Thoracic aorta endothelial cell (primary cell): ENCODE results near the gene RNF222. TPM values are rescaled to one million over a fixed set of nuclear protein-coding genes. Genes with fewer than 3 reads are reported as not detected.

Experiments used
- total RNA-seq: library from RNA; depleted of rRNA; stranded (reverse); fragments of >200 nt; gene quantifications from 2 replicates; pipeline ENCODE4 v1.2.3, GENCODE V29; 2012

The RNF222 gene
- not detected in 2 replicates for total RNA-seq

GRCh38 chr17:8397636-8398035 is at the start of gene RNF222:
Gene RNF222, minus strand, starts transcription at chr17:8397827. Its CDS starts 4,366 bp downstream, at chr17:8393461.

DNA sequence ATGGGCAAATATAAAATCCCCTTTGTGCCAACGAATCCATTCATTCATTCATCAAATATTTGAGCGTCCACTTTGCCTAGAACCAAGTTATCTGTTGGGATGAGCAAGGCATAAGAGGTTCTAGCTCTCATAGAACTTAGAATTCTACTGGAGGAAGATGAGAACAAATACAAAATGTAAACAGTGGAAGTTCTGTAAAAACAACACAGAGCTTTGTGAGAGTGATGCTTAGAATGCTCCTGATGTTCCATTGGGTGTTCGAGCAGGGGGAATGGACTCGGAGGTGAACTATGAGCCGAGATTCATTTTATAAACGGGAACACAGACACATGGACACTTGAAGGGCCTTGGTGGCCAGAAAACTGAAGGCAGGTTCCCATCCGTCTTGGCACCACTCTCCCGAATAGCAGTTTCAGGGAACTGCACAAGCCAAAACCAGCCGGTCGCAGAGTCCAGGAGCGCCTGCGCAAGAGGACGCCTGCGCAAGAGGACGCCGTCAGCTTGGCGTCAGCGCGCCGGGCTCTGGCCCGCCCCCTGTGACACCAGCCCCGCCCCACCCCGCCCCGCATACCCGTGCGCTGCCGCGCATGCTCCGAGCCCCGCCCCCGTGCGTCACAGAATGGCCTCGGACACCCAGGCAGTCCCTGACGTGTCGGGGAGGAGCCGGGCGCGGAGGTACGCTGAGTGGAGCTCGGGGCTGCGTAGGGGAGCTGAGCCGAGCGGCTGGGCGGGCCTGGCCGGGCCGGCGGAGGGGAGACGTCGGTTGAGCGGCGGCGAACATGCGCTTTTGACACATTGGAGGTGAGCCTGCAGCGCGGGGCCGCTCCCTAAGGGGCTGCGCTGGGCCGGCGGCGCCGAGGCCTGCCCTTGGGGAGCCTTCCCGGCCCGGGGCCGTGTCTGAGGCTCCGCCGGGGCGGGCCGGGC is 37.9 kb upstream of the RNF222 start, which contains the start of gene NDEL1:
Gene NDEL1 (plus strand): TSS at position 640 of the 924 bp plus-strand sequence. CDS start 8,388 bp downstream, outside the sequence.

GRCh38 chr17:8383143-8383822 is 14.3 kb downstream of the RNF222 start, which contains the start of gene RPL26:
Gene RPL26, minus strand, starts transcription at chr17:8383193. Its CDS starts 883 bp downstream, at chr17:8382310.

GRCh38 chr17:8376271-8377067 is 21.2 kb downstream of the RNF222 start, which contains the start of gene KRABD2:
Gene KRABD2, minus strand, starts transcription at chr17:8376704.

Other genes with a start within 250 kb of the RNF222 start
- gene PER1, start 245.4 kb downstream of the RNF222 start, total RNA-seq, result 10.5 and 11.0 TPM in 2 replicates
- gene VAMP2, start 234.9 kb downstream of the RNF222 start, total RNA-seq, result 5.1 and 6.6 TPM in 2 replicates
- 23.1 and 26.4 TPM in 2 replicates for gene TMEM107, start 221.4 kb downstream of the RNF222 start, total RNA-seq
- gene BORCS6, start 207.6 kb downstream of the RNF222 start, total RNA-seq, result 6.1 and 7.7 TPM in 2 replicates
- gene AURKB, start 187.3 kb downstream of the RNF222 start, total RNA-seq, result 45.9 and 66.0 TPM in 2 replicates
- gene CTC1, start 149.8 kb downstream of the RNF222 start, total RNA-seq, result 16.9 and 17.8 TPM in 2 replicates
- 61.8 and 80.9 TPM in 2 replicates for gene PFAS, start 148.5 kb downstream of the RNF222 start, total RNA-seq
- 11.8 and 17.2 TPM in 2 replicates for gene RANGRF, start 109.2 kb downstream of the RNF222 start, total RNA-seq
- 0.80 and 1.5 TPM in 2 replicates for gene SLC25A35, start 102.4 kb downstream of the RNF222 start, total RNA-seq
- gene ARHGEF15, start 87.6 kb downstream of the RNF222 start, total RNA-seq, result 36.8 and 43.4 TPM in 2 replicates
- gene ODF4, start 58.0 kb downstream of the RNF222 start, total RNA-seq, result not detected in 2 replicates
- 3,949 and 3,967 TPM in 2 replicates for gene RPL26, start 14.6 kb downstream of the RNF222 start, total RNA-seq
- gene NDEL1, start 38.1 kb upstream of the RNF222 start, total RNA-seq, result 61.8 and 62.6 TPM in 2 replicates
- gene MYH10, start 232.9 kb upstream of the RNF222 start, total RNA-seq, result 60.2 and 81.0 TPM in 2 replicates